Panc1 (cell line): ENCODE results near the gene IGFL4. TPM values are rescaled to one million over a fixed set of nuclear protein-coding genes. Genes with fewer than 3 reads are reported as not detected.

ENCODE experiments used
- ATAC-seq: fragments of 200-7000 bp; cut with Tn5 transposase; 2 replicates; pipeline ENCODE4 v1.9.1; 2020; ENCODE audit warnings: mild to moderate bottlenecking, moderate library complexity
- Bru-seq: library from RNA; stranded (reverse); fragments of 400-500 nt; gene quantifications from one replicate; lab custom pipeline; 2021; lab: Mats Ljungman, UMichigan
- BruChase-seq, 2 experiments: library from RNA; stranded (reverse); fragments of 400-500 nt; gene quantifications; one replicate each; lab custom pipeline; 2021; lab: Mats Ljungman, UMichigan
- BruUV-seq: library from RNA; stranded (reverse); fragments of 400-500 nt; replicated peaks from 2 replicates; lab custom pipeline; 2021; lab: Mats Ljungman, UMichigan
- CTCF ChIA-PET: fragments of 300-600 bp; sonication (Branson Sonifier 250); formaldehyde crosslinking; loops from one replicate; lab custom pipeline; 2022; ENCODE audit warnings: antibody characterized with exemption; lab: Charles Lee
- POLR2A ChIA-PET: fragments of 300-600 bp; sonication (Branson Sonifier 250); formaldehyde crosslinking; loops from one replicate; lab custom pipeline; 2022; ENCODE audit warnings: antibody characterized with exemption; lab: Charles Lee
- DNase-seq: peaks from one replicate; pipeline ENCODE4 v3.0.0-alpha.2; 2010; ENCODE audit warnings: low read depth, low spot score
- H3K27ac ChIP-seq: 2 replicates; pipeline ENCODE4 v1.5.1; 2011; ENCODE audit warnings: mild to moderate bottlenecking, low read length, inconsistent platforms
- H3K27me3 ChIP-seq: fragments of 200-500 bp; sonication (Bioruptor generic); 2 replicates; pipeline ENCODE4 v1.6.0; 2014; ENCODE audit warnings: low read length, inconsistent platforms; ENCODE audit not compliant: control insufficient read depth, insufficient read depth
- H3K36me3 ChIP-seq: fragments of 200-500 bp; sonication (Bioruptor generic); 2 replicates; pipeline ENCODE4 v1.5.1; 2014; ENCODE audit warnings: inconsistent platforms, mild to moderate bottlenecking, low read length, moderate library complexity; ENCODE audit not compliant: control insufficient read depth, insufficient read depth
- H3K4me1 ChIP-seq: 2 replicates; pipeline ENCODE4 v1.5.1; 2011; ENCODE audit warnings: inconsistent platforms, mild to moderate bottlenecking, low read length, moderate library complexity; ENCODE audit not compliant: control insufficient read depth, insufficient read depth
- H3K4me3 ChIP-seq, 2 experiments: 2 replicates each; pipeline ENCODE4 v1.5.1; 2011 to 2012; ENCODE audit warnings: low read depth in 2 of 2, low read length in 2 of 2, mild to moderate bottlenecking in 2 of 2, inconsistent platforms in 1 of 2, moderate library complexity in 1 of 2
- H3K9me3 ChIP-seq: fragments of 200-500 bp; sonication (Bioruptor generic); 2 replicates; pipeline ENCODE4 v1.5.1; 2014; ENCODE audit warnings: low read depth, mild to moderate bottlenecking, inconsistent platforms, low read length, moderate library complexity; ENCODE audit not compliant: control insufficient read depth, insufficient read depth
- CTCF ChIP-seq: fragments of 450-650 bp; IDR thresholded peaks from 2 replicates; pipeline ENCODE4 v1.5.1; 2017; ENCODE audit warnings: mild to moderate bottlenecking
- POLR2AphosphoS5 ChIP-seq: IDR thresholded peaks from 2 replicates; pipeline ENCODE4 v1.6.1; 2012; ENCODE audit warnings: mild to moderate bottlenecking, low read depth, low read length, moderate library complexity
- REST ChIP-seq, 2 experiments: IDR thresholded peaks; 2 replicates each; pipeline ENCODE4 v1.6.1; 2011 to 2012; ENCODE audit warnings: low read depth in 2 of 2, control low read depth in 1 of 2, low read length in 1 of 2, mild to moderate bottlenecking in 1 of 2, moderate library complexity in 1 of 2; ENCODE audit not compliant: insufficient read depth in 1 of 2
- SIN3A ChIP-seq: IDR thresholded peaks from 2 replicates; pipeline ENCODE4 v1.6.1; 2012; ENCODE audit warnings: low read depth, mild to moderate bottlenecking, low read length, moderate library complexity, borderline replicate concordance; ENCODE audit not compliant: insufficient read depth
- TCF7L2 ChIP-seq: IDR thresholded peaks from 2 replicates; pipeline ENCODE4 v1.6.1; 2011; ENCODE audit warnings: mild to moderate bottlenecking, low read depth, low read length, inconsistent platforms
- in situ Hi-C: cut with HindIII; loops from 2 replicates; pipeline ENCODE4 v1.10.0; 2016; ENCODE audit warnings: low sequenced_read_pairs, low pct_unique_long_range_greater_than_20kb
- intact Hi-C: fragments of 100-400 bp; cut with micrococcal nuclease; formaldehyde crosslinking; loops from one replicate; pipeline ENCODE4 v1.10.0; 2022; ENCODE audit not compliant: unreplicated experiment
- long read RNA-seq: library from polyadenylated mRNA; unstranded; transcript quantifications from one replicate; pipeline ENCODE4 v2.0.0, GENCODE V29; 2021; ENCODE audit not compliant: unreplicated experiment
- polyA plus RNA-seq: library from polyadenylated mRNA; unstranded; fragments of >200 nt; gene quantifications from one replicate; pipeline ENCODE4 v1.2.1, GENCODE V29; 2012; ENCODE audit warnings: missing spikeins; ENCODE audit not compliant: insufficient read length
- total RNA-seq: library from RNA; stranded (reverse); gene quantifications from one replicate; pipeline ENCODE4 v1.2.1, GENCODE V29; 2021; ENCODE audit not compliant: unreplicated experiment

IGFL4 gene
- total RNA-seq (0.39 TPM), Bru-seq, nascent RNA (percentile 23 among the genes with signal in this experiment), BruChase-seq, experiment 1, labeled RNA remaining after a 2-hour chase (percentile 32 among the genes with signal in this experiment), BruChase-seq, experiment 2, labeled RNA remaining after a 6-hour chase (percentile 24 among the genes with signal in this experiment)
- 0.31 TPM for polyA plus RNA-seq
- long read RNA-seq, partial matches to known transcripts = 0 of 2 reads
- long read RNA-seq, other reads (novel, unspliced or antisense) = 2 of 2 reads

- ATAC-seq = no peak
- no peak for DNase-seq
- intact Hi-C loops (no loop called here), in situ Hi-C loops (no loop called here)
- H3K27ac ChIP-seq = no peak within 1 kb of the TSS
- POLR2A ChIA-PET = no interaction called here
- no peaks in the 10 kb centered on the region for H3K36me3 ChIP-seq
- no peaks in the 10 kb centered on the region for H3K27me3 ChIP-seq
- no peak within 1 kb of the TSS for H3K4me3 ChIP-seq
- BruUV-seq = no TSS peak
- TF ChIP-seq POLR2AphosphoS5 (no peak), TCF7L2 (no peak), REST (IDR thresholded peaks at IDR 0.05; ENCODE audit: insufficient read depth in 1 of 2, low read depth in 2 of 2, low read length in 1 of 2) (no peak), SIN3A (no peak), CTCF (no peak)
- H3K9me3 ChIP-seq = peaks cover 7% of the 10 kb centered on the region; the same call in 1 of the 2 replicates
- CTCF ChIA-PET = interaction anchor here (0.9 kb wide), 1 partner anchor 12 kb away, joined by 3 read pairs; no protein-coding TSS in a partner anchor
- H3K4me1 ChIP-seq = no peaks in the 10 kb centered on the region
Measured at GRCh38 chr19:46040952-46041500, at the start of gene IGFL4. TSS of gene IGFL4 (minus strand) at chr19:46041002. CDS start at chr19:46040962, 40 bp downstream.

GRCh38 chr19:46090444-46090843 lies 49.6 kb upstream of the IGFL4 start:
- Histone ChIP-seq H3K4me3 (no peak overlapping the region), H3K4me1 (no peaks in the 10 kb centered on the region), H3K36me3 (no peaks in the 10 kb centered on the region), H3K27me3 (0 out of 2 replicates have a peak, but pooled peaks cover 4% of the 10 kb centered on the region), H3K27ac (no peak overlapping the region), H3K9me3 (no peaks in the 10 kb centered on the region; the same call in 1 of the 2 replicates)
- no peak for TF ChIP-seq CTCF
- no peak for TF ChIP-seq TCF7L2
- no peak for TF ChIP-seq SIN3A
- no peak for TF ChIP-seq POLR2AphosphoS5
- TF ChIP-seq REST (IDR thresholded peaks at IDR 0.05; ENCODE audit: insufficient read depth in 1 of 2, low read depth in 2 of 2, low read length in 1 of 2) = no peak
- ATAC-seq (no peak), DNase-seq (no peak)
- in situ Hi-C loops = no loop called here
- POLR2A ChIA-PET = no interaction called here
- CTCF ChIA-PET = no interaction called here
- no TSS peak for BruUV-seq
- intact Hi-C loops = no loop called here
